HepG2 (cell line): Measurements from ENCODE around the gene SYCP2. TPM values are rescaled to one million over a fixed set of nuclear protein-coding genes. Genes with fewer than 3 reads are reported as not detected.

ENCODE experiments used
- ATAC-seq: fragments of 200-7000 bp; cut with Tn5 transposase; 3 replicates; pipeline ENCODE4 v1.9.1; 2020; ENCODE audit warnings: mild to moderate bottlenecking, moderate library complexity
- BruUV-seq: library from RNA; stranded (reverse); fragments of 400-500 nt; replicated peaks from 2 replicates; lab custom pipeline; 2021; lab: Mats Ljungman, UMichigan
- CTCF ChIA-PET: fragments of 300-600 bp; formaldehyde crosslinking; extraction: SDS; loops from one replicate; lab custom pipeline; 2021; ENCODE audit warnings: low total read pairs, inconsistent platforms, low intra/inter-chr PET ratio; lab: Yijun Ruan, JAX
- POLR2A ChIA-PET: fragments of 350-600 bp; sonication (Branson Sonifier 250); formaldehyde crosslinking; loops from one replicate; lab custom pipeline; 2020; ENCODE audit warnings: antibody characterized with exemption, inconsistent platforms; lab: Yijun Ruan, JAX
- DNase-seq: peaks from one replicate; pipeline ENCODE4 v3.0.0-alpha.2; 2015; ENCODE audit warnings: low spot score
- FAIRE-seq: peaks from 3 replicates; lab custom pipeline; 2011; peaks lifted over from hg19 to GRCh38; lab: Jason Lieb, UNC
- H2AFZ ChIP-seq: one replicate; pipeline ENCODE4 v1.6.1; 2011; ENCODE audit warnings: low read length, inconsistent platforms
- H3K27ac ChIP-seq: fragments of 300-600 bp; 3 replicates; pipeline ENCODE4 v1.8.0; 2011; ENCODE audit warnings: mixed run types, mild to moderate bottlenecking, mixed read lengths, low read length, inconsistent platforms; ENCODE audit not compliant: insufficient read depth; ENCODE audit errors: extremely low read length
- H3K27me3 ChIP-seq, 2 experiments: fragments of 200-600 bp in 1 of 2; 2 replicates in 1 of 2; 3 replicates in 1 of 2; pipeline versions ENCODE4 v1.6.0 to v1.8.0; 2011; ENCODE audit warnings: low read length in 2 of 2, mild to moderate bottlenecking in 2 of 2, moderate library complexity in 2 of 2, inconsistent platforms in 1 of 2; ENCODE audit not compliant: insufficient read depth in 2 of 2, control insufficient read depth in 1 of 2
- H3K36me3 ChIP-seq, 2 experiments: fragments of 200-600 bp in 1 of 2; replicated peaks in 1 of 2; 2 replicates in 1 of 2; 3 replicates in 1 of 2; pipeline versions ENCODE4 v1.5.1 to v1.8.0; 2011; ENCODE audit warnings: low read length in 2 of 2, inconsistent platforms in 1 of 2; ENCODE audit not compliant: insufficient read depth in 2 of 2, control insufficient read depth in 1 of 2
- H3K4me1 ChIP-seq: 2 replicates; pipeline ENCODE4 v1.5.1; 2012; ENCODE audit warnings: low read length, inconsistent platforms; ENCODE audit not compliant: insufficient read depth
- H3K4me2 ChIP-seq: 2 replicates; pipeline ENCODE4 v1.6.0; 2011; ENCODE audit warnings: low read depth, low read length, inconsistent platforms
- H3K4me3 ChIP-seq, 3 experiments: fragments of 200-600 bp in 1 of 3; sonication (generic), shearing (Covaris generic) in 1 of 3; replicated peaks in 1 of 3; 2 replicates each; pipeline ENCODE4 v1.5.1; 2011 to 2016; ENCODE audit warnings: low read length in 3 of 3, inconsistent platforms in 2 of 3, low read depth in 2 of 3, mild to moderate bottlenecking in 2 of 3, control low read depth in 1 of 3, mixed read lengths in 1 of 3; ENCODE audit not compliant: insufficient read depth in 1 of 3
- H3K79me2 ChIP-seq: one replicate; pipeline ENCODE4 v1.6.1; 2011; ENCODE audit warnings: low read length, inconsistent platforms; ENCODE audit not compliant: insufficient read depth
- H3K9ac ChIP-seq: 2 replicates; pipeline ENCODE4 v1.6.0; 2011; ENCODE audit warnings: mild to moderate bottlenecking, low read depth, low read length, inconsistent platforms; ENCODE audit not compliant: insufficient read depth
- H3K9me3 ChIP-seq: 2 replicates; pipeline ENCODE4 v1.5.1; 2012; ENCODE audit warnings: mild to moderate bottlenecking, low read length
- H4K20me1 ChIP-seq: 2 replicates; pipeline ENCODE4 v1.6.0; 2011; ENCODE audit warnings: inconsistent platforms, mild to moderate bottlenecking, low read length, moderate library complexity; ENCODE audit not compliant: insufficient read depth
- BRF2 ChIP-seq: sonication (generic); formaldehyde crosslinking; IDR thresholded peaks from 2 replicates; pipeline ENCODE4 v1.8.1; 2022; ENCODE audit warnings: mild to moderate bottlenecking, missing genetic modification reagents
- ETV5 ChIP-seq: IDR thresholded peaks from 2 replicates; pipeline ENCODE4 v1.6.1; 2018; ENCODE audit warnings: missing biosample characterization, missing genetic modification reagents, inconsistent platforms, borderline replicate concordance
- FOXK2 ChIP-seq: fragments of 450-650 bp; IDR thresholded peaks from 2 replicates; pipeline ENCODE4 v1.6.1; 2016
- FOXP1 ChIP-seq, 2 experiments: fragments of 450-650 bp in 1 of 2; IDR thresholded peaks; 2 replicates each; pipeline ENCODE4 v1.6.1; 2017 to 2018; ENCODE audit warnings: antibody characterized with exemption in 1 of 2
- MEIS1 ChIP-seq: sonication (generic); formaldehyde crosslinking; IDR thresholded peaks from 2 replicates; pipeline ENCODE4 v1.9.0; 2021; ENCODE audit warnings: mild to moderate bottlenecking, missing genetic modification reagents, moderate library complexity, borderline replicate concordance
- NCOA2 ChIP-seq: sonication (generic); formaldehyde crosslinking; IDR thresholded peaks from 2 replicates; pipeline ENCODE4 v1.8.0; 2022; ENCODE audit warnings: inconsistent platforms
- NFATC3 ChIP-seq: sonication (generic); formaldehyde crosslinking; IDR thresholded peaks from 2 replicates; pipeline ENCODE4 v1.5.1; 2020; ENCODE audit warnings: mild to moderate bottlenecking, missing genetic modification reagents
- NR2C2 ChIP-seq: sonication (generic); formaldehyde crosslinking; IDR thresholded peaks from 2 replicates; pipeline ENCODE4 v1.4.0; 2020; ENCODE audit warnings: missing genetic modification reagents, mild to moderate bottlenecking, moderate library complexity, borderline replicate concordance
- TBL1XR1 ChIP-seq: fragments of 150-350 bp; IDR thresholded peaks from 2 replicates; pipeline ENCODE4 v1.6.1; 2014; ENCODE audit warnings: borderline replicate concordance, low read length; ENCODE audit not compliant: partially characterized antibody
- YEATS2 ChIP-seq: sonication (generic); formaldehyde crosslinking; IDR thresholded peaks from 2 replicates; pipeline ENCODE4 v1.4.0; 2020; ENCODE audit warnings: missing genetic modification reagents, borderline replicate concordance
- ZHX2 ChIP-seq, 2 experiments: sonication (generic) in 1 of 2; formaldehyde crosslinking in 1 of 2; IDR thresholded peaks; 2 replicates each; pipeline versions ENCODE4 v1.6.1 to v1.9.0; 2014 to 2022; ENCODE audit warnings: antibody characterized with exemption in 1 of 2, borderline replicate concordance in 1 of 2, inconsistent platforms in 1 of 2, low read depth in 1 of 2, missing genetic modification reagents in 1 of 2
- ZNF292 ChIP-seq: sonication (generic); formaldehyde crosslinking; IDR thresholded peaks from 2 replicates; pipeline ENCODE4 v1.8.1; 2022; ENCODE audit warnings: mild to moderate bottlenecking, low read depth, missing genetic modification reagents, borderline replicate concordance
- ZNF724P ChIP-seq: sonication (generic); formaldehyde crosslinking; IDR thresholded peaks from 2 replicates; pipeline ENCODE4 v1.8.0; 2022; ENCODE audit warnings: missing genetic modification reagents, borderline replicate concordance
- ZNF775 ChIP-seq: sonication (generic); formaldehyde crosslinking; IDR thresholded peaks from 2 replicates; pipeline ENCODE4 v1.4.0; 2020; ENCODE audit warnings: missing genetic modification reagents, mild to moderate bottlenecking, moderate library complexity, borderline replicate concordance
- ZNF792 ChIP-seq: IDR thresholded peaks from 2 replicates; pipeline ENCODE4 v1.6.1; 2016
- WGBS: methylation state at CpG from one replicate; pipeline ENCODE4 v1.1.6; 2017; ENCODE audit warnings: low lambda C conversion rate; 5-methylcytosine and 5-hydroxymethylcytosine counted together
- in situ Hi-C: cut with HindIII; loops from 2 replicates; pipeline ENCODE4 v1.10.0; 2017; ENCODE audit warnings: low pct_unique_long_range_greater_than_20kb; ENCODE audit not compliant: extremely low pct_ligation_motif_present
- intact Hi-C: fragments of 100-400 bp; cut with micrococcal nuclease; formaldehyde crosslinking; loops from one replicate; pipeline ENCODE4 v1.10.0; 2022; ENCODE audit not compliant: unreplicated experiment
- polyA plus RNA-seq, 8 experiments: library from polyadenylated mRNA; depleted of rRNA in 3 of 8; stranded (reverse) in 7 of 8; unstranded in 1 of 8; fragments of >200 nt; fragmentation: Illumina TruSeq in 4 of 8; extraction: Trizol in 4 of 8; gene quantifications; 2 replicates each; pipeline versions ENCODE4 v1.2.1 to v1.2.3, GENCODE V29; 2011 to 2016; ENCODE audit warnings: low read depth in 4 of 8, missing spikeins in 1 of 8, mixed read lengths in 1 of 8; ENCODE audit not compliant: insufficient read depth in 1 of 8
- total RNA-seq, 5 experiments: library from RNA; depleted of rRNA; stranded (reverse); fragments of >200 nt; fragmentation: Illumina TruSeq; extraction: Trizol; gene quantifications; 2 replicates each; pipeline ENCODE4 v1.2.3, GENCODE V29; 2016; ENCODE audit warnings: low read depth in 1 of 5
- TF ChIP-seq, protein P1 (sequence below): sonication (generic); formaldehyde crosslinking; IDR thresholded peaks from 2 replicates; pipeline ENCODE4 v1.4.0; 2020; ENCODE audit warnings: missing genetic modification reagents, borderline replicate concordance

The SYCP2 gene
- total and polyA plus RNA-seq, 2 of the 13 experiments (the other 11 are each of a cell fraction or from before 2014, with no cell fraction given): 0.07 to 0.24 TPM

DNA sequence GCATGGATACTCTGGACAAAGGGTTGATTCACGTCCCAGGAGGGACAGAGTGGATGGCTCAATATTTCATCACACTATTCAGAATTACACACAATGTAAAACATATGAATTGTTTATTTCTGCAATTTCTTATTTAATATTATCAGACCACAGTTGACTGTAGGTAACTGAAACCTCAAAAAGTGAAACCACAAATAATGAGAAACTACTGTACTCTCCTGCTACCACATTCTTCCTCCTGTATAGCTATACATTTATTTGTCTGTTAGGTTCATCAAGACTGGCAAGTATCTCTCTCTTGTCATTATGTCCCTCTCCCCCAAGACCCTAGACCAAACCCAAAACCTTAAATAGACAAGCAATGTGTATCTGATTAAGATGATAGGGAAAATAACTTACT is 60.0 kb downstream of the SYCP2 start:
- no peak overlapping the region for H3K27ac ChIP-seq
- no peak overlapping the region for H3K4me2 ChIP-seq
- DNase-seq (no peak), ATAC-seq (no peak), FAIRE-seq (no peak)
- no peaks in the 10 kb centered on the region for H3K36me3 ChIP-seq
- ChIA-PET POLR2A (no interaction called here), CTCF (no interaction called here)
- BruUV-seq: no TSS peak
- H2AFZ ChIP-seq: no peak overlapping the region
- H3K9ac ChIP-seq: no peak overlapping the region
- WGBS: 0% methylated on average over 1 of the region's 1 CpG
- no peaks in the 10 kb centered on the region for H3K4me1 ChIP-seq
- no peaks in the 10 kb centered on the region for H3K9me3 ChIP-seq
- in situ Hi-C loops: no loop called here
- H4K20me1 ChIP-seq: no peaks in the 10 kb centered on the region
- no peaks in the 10 kb centered on the region for H3K27me3 ChIP-seq
- H3K4me3 ChIP-seq: no peak overlapping the region
- intact Hi-C loops: no loop called here
- H3K79me2 ChIP-seq: no peaks in the 10 kb centered on the region
- TF ChIP-seq FOXP1 (IDR thresholded peaks at IDR 0.05) (no peak), FOXP1 (CRISPR knock-in tag; IDR thresholded peaks at IDR 0.05) (no peak), FOXK2 (no peak), ZHX2 (IDR thresholded peaks at IDR 0.05; ENCODE audit: low read depth) (no peak), ZHX2 (CRISPR knock-in tag; IDR thresholded peaks at IDR 0.05; ENCODE audit: borderline replicate concordance) (no peak), NR2C2 (CRISPR knock-in tag) (no peak), ZNF792 (CRISPR knock-in tag) (no peak), MEIS1 (CRISPR knock-in tag) (no peak), NFATC3 (CRISPR knock-in tag) (no peak), ZNF724P (CRISPR knock-in tag) (no peak), ZNF292 (no peak), ZNF775 (CRISPR knock-in tag) (no peak), NCOA2 (CRISPR knock-in tag) (no peak), TBL1XR1 (no peak), YEATS2 (CRISPR knock-in tag) (no peak), BRF2 (CRISPR knock-in tag) (no peak), ETV5 (CRISPR knock-in tag) (no peak)
- TF ChIP-seq, protein P1, sequence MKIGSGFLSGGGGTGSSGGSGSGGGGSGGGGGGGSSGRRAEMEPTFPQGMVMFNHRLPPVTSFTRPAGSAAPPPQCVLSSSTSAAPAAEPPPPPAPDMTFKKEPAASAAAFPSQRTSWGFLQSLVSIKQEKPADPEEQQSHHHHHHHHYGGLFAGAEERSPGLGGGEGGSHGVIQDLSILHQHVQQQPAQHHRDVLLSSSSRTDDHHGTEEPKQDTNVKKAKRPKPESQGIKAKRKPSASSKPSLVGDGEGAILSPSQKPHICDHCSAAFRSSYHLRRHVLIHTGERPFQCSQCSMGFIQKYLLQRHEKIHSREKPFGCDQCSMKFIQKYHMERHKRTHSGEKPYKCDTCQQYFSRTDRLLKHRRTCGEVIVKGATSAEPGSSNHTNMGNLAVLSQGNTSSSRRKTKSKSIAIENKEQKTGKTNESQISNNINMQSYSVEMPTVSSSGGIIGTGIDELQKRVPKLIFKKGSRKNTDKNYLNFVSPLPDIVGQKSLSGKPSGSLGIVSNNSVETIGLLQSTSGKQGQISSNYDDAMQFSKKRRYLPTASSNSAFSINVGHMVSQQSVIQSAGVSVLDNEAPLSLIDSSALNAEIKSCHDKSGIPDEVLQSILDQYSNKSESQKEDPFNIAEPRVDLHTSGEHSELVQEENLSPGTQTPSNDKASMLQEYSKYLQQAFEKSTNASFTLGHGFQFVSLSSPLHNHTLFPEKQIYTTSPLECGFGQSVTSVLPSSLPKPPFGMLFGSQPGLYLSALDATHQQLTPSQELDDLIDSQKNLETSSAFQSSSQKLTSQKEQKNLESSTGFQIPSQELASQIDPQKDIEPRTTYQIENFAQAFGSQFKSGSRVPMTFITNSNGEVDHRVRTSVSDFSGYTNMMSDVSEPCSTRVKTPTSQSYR: no peak
